ENCODE measurements around the gene RAB22A. TPM values are rescaled to one million over a fixed set of nuclear protein-coding genes. Genes with fewer than 3 reads are reported as not detected.
A peak's percentile ranks its signal among the peaks of the same experiment; 100 is the strongest.

The RAB22A gene
- total RNA-seq, 1 experiment from 2014 or later: 9.9 TPM

- H3K27me3 ChIP-seq (ENCODE audit: insufficient read depth, low read length): no peaks in the 10 kb centered on the region
- no peak overlapping the region for H2AFZ ChIP-seq (ENCODE audit: low read depth, low read length, poor library complexity, severe bottlenecking)
- H3K9me2 ChIP-seq (ENCODE audit: insufficient read depth): no peaks in the 10 kb centered on the region
- H3K79me2 ChIP-seq (ENCODE audit: insufficient read depth, low read length): peaks cover 13% of the 10 kb centered on the region; the same call in 1 of the 2 replicates
- CTCF ChIA-PET: no interaction called here
- H3K4me1 ChIP-seq (ENCODE audit: control insufficient read depth in 1 of 2, insufficient read depth in 2 of 2, low read length in 2 of 2): peaks cover 0 to 28% of the 10 kb centered on the region in 2 experiments; a peak in 2 of 4 replicates
- POLR2A ChIA-PET: no interaction called here
- H3K36me3 ChIP-seq (ENCODE audit: control insufficient read depth in 1 of 2, insufficient read depth in 2 of 2, low read length in 2 of 2): peaks cover 0 to 6% of the 10 kb centered on the region in 2 experiments; a peak in 1 of 4 replicates
- no peaks in the 10 kb centered on the region for H4K20me1 ChIP-seq (ENCODE audit: insufficient read depth)
- TF ChIP-seq EZH2phosphoT487 (IDR thresholded peaks at IDR 0.05; ENCODE audit: borderline replicate concordance) (no peak), EZH2 (IDR thresholded peaks at IDR 0.05) (no peak), ZFX (IDR thresholded peaks at IDR 0.05) (no peak)
- no TSS peak for BruUV-seq (replicated peaks)
- no peak overlapping the region for H3K27ac ChIP-seq (ENCODE audit: low read depth, low read length)
- DNase-seq (ENCODE audit: low read depth, low spot score) (no peak), ATAC-seq (no peak)
- H3K9me3 ChIP-seq (ENCODE audit: control insufficient read depth in 1 of 2, insufficient read depth in 1 of 2, low read depth in 1 of 2, low read length in 2 of 2): no peaks in the 10 kb centered on the region
- H3K4me2 ChIP-seq (ENCODE audit: low read length): no peak overlapping the region
- no peak overlapping the region for H3K4me3 ChIP-seq (replicated peaks in 1 of 2; ENCODE audit: low read depth in 1 of 2, low read length in 2 of 2)
- RAD21 ChIA-PET (ENCODE audit: low non-redundant PET in 1 of 2, low total read pairs in 2 of 2, uncharacterized antibody in 2 of 2, unreplicated experiment in 2 of 2): no interaction called here
- intact Hi-C loops (cut with micrococcal nuclease): no loop called here
- no peak overlapping the region for H3K9ac ChIP-seq (ENCODE audit: low read length)
These were observed 31.3 kb downstream of the RAB22A start for GRCh38 chr20:58340853-58341252.

DNA sequence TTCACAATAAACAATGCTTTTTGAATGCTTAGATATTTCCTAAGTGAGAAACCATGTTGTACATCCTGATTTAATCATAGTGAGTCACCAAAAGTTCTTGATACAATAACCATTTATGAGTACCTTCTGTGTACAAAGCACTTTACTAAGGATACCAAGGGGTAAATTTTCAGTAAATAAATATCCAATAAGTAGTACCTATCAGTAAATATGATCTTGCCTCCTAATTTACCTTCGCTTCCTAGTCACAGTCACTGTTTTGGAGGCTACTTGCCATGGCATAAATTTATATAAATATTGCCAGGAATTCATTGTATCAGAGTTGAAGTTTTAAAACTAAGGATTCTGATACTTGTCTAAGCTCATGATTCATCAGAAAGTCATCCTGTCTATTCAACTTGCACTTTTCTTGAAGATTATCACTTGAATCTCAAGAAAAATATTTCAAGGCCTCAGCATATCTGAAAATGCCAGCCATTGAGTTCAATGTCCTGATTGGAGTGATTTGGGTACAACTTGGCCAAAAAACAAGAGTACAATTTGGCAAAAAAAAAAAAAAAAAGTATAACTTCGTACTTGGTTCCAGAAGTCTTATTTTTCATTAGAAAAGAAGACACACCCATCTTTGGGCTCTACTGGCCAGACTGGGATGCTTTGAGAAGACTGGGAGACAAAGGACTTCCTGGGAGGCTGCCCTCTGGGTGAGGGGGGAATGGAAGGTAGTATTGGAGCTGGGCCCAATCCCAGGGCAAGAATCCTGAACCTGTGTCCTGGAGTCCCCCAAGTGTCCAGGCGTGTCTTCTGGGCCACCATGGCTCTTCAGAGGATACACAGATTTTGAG lies 32.8 kb downstream of the RAB22A start:
- H3K27me3 ChIP-seq (ENCODE audit: insufficient read depth, low read length): no peaks in the 10 kb centered on the region
- H3K4me1 ChIP-seq (ENCODE audit: control insufficient read depth in 1 of 2, insufficient read depth in 2 of 2, low read length in 2 of 2): peaks cover 0 to 28% of the 10 kb centered on the region in 2 experiments; a peak in 2 of 4 replicates
- ChIA-PET POLR2A (no interaction called here), RAD21 (ENCODE audit: low non-redundant PET in 1 of 2, low total read pairs in 2 of 2, uncharacterized antibody in 2 of 2, unreplicated experiment in 2 of 2) (no interaction called here), CTCF (no interaction called here)
- H3K27ac ChIP-seq (ENCODE audit: low read depth, low read length): no peak overlapping the region
- no peak; the same call in 1 of the 2 replicates for ATAC-seq
- BruUV-seq (replicated peaks): no TSS peak
- no peak for DNase-seq (ENCODE audit: low read depth, low spot score)
- no peaks in the 10 kb centered on the region for H3K9me2 ChIP-seq (ENCODE audit: insufficient read depth)
- H3K79me2 ChIP-seq (ENCODE audit: insufficient read depth, low read length): peaks cover 13% of the 10 kb centered on the region; the same call in 1 of the 2 replicates
- H4K20me1 ChIP-seq (ENCODE audit: insufficient read depth): no peaks in the 10 kb centered on the region
- H3K4me2 ChIP-seq (ENCODE audit: low read length): peak overlapping the region; percentile 15
- H3K4me3 ChIP-seq (replicated peaks in 1 of 2; ENCODE audit: low read depth in 1 of 2, low read length in 2 of 2): no peak overlapping the region; a peak in 1 of 4 replicates
- H3K9ac ChIP-seq (ENCODE audit: low read length): no peak overlapping the region
- TF ChIP-seq EGR1 (IDR thresholded peaks at IDR 0.05; ENCODE audit: low read depth) (no peak), FOSL1 (IDR thresholded peaks at IDR 0.05; ENCODE audit: low read depth) (peak; percentile 8; the same call in 1 of the 2 replicates)
- H2AFZ ChIP-seq (ENCODE audit: low read depth, low read length, poor library complexity, severe bottlenecking): no peak overlapping the region
- peaks cover 0 to 18% of the 10 kb centered on the region in 2 experiments; a peak in 1 of 4 replicates for H3K36me3 ChIP-seq (ENCODE audit: control insufficient read depth in 1 of 2, insufficient read depth in 2 of 2, low read length in 2 of 2)
- H3K9me3 ChIP-seq (ENCODE audit: control insufficient read depth in 1 of 2, insufficient read depth in 1 of 2, low read depth in 1 of 2, low read length in 2 of 2): no peaks in the 10 kb centered on the region
- intact Hi-C loops (cut with micrococcal nuclease): no loop called here

Data from HCT116 (cell line).